NCI-H82 treated with DMSO at 0.1 percent for 48 hours (cell line): Measurements from ENCODE around the gene TSFM.
"Not testable (repeated sequence)": the region's sequence is repeated elsewhere in the genome, so short reads cannot be mapped to it uniquely, and the experiment has no call there.

ENCODE experiments used
- DNase-seq: peaks from one replicate; lab custom pipeline; 2025; ENCODE audit not compliant: unreplicated experiment; lab: John Stamatoyannopoulos, UW

The TSFM gene

GRCh38 chr12:57813971-57814772 is 31.6 kb downstream of the TSFM start:
- no peak for DNase-seq

- no peak for DNase-seq
Observed at GRCh38 chr12:57815177-57816000, 32.8 kb downstream of the TSFM start.

GRCh38 chr12:57816001-57816854 is 33.6 kb downstream of the TSFM start:
- no peak for DNase-seq

GRCh38 chr12:57816855-57817151 is 34.2 kb downstream of the TSFM start:
- DNase-seq = peak; percentile 20

- no peak for DNase-seq
Observed at GRCh38 chr12:57817261-57817989, 34.8 kb downstream of the TSFM start.

- DNase-seq = not testable (repeated sequence)
Observed at GRCh38 chr12:57817990-57818331, 35.4 kb downstream of the TSFM start.

- not testable (repeated sequence) for DNase-seq
Observed at GRCh38 chr12:57820119-57820518, 37.5 kb downstream of the TSFM start.

- not testable (repeated sequence) for DNase-seq
Observed at GRCh38 chr12:57821015-57821414, 38.4 kb downstream of the TSFM start.

- DNase-seq = no peak
Observed at GRCh38 chr12:57821474-57822214, 39.1 kb downstream of the TSFM start.

- no peak for DNase-seq
Observed at GRCh38 chr12:57822392-57823130, 40.0 kb downstream of the TSFM start.

GRCh38 chr12:57823131-57823907 is 40.7 kb downstream of the TSFM start:
- no peak for DNase-seq

- DNase-seq = no peak
Observed at GRCh38 chr12:57823908-57824640, 41.5 kb downstream of the TSFM start.

GRCh38 chr12:57825451-57825850 is 42.9 kb downstream of the TSFM start:
- DNase-seq = no peak

- no peak for DNase-seq
Observed at GRCh38 chr12:57826400-57826799, 43.8 kb downstream of the TSFM start.

- no peak for DNase-seq
Observed at GRCh38 chr12:57826966-57827365, 44.4 kb downstream of the TSFM start.

GRCh38 chr12:57829025-57829777 is 46.6 kb downstream of the TSFM start:
- DNase-seq = no peak

GRCh38 chr12:57830393-57830792 is 47.8 kb downstream of the TSFM start:
- no peak for DNase-seq
